SK-N-DZ (cell line): Measurements from ENCODE around the gene SIX4.

ENCODE experiments used
- DNase-seq: peaks from one replicate; pipeline ENCODE4 v3.0.0-alpha.2; 2015; ENCODE audit warnings: low spot score

SIX4 gene

GRCh38 chr14:60661721-60662120 is 62.4 kb downstream of the SIX4 start:
- no peak for DNase-seq
